Adipocyte (in vitro differentiated cells): ENCODE data around the gene TSC2.

Source experiments
- DNase-seq: peaks from one replicate; pipeline ENCODE4 v3.0.0-alpha.2; 2015; ENCODE audit warnings: low read depth
- H3K27me3 ChIP-seq: replicated peaks from 2 replicates; pipeline ENCODE4 v1.7.0; 2013; ENCODE audit warnings: mild to moderate bottlenecking, low read length, moderate library complexity; ENCODE audit not compliant: control insufficient read depth, insufficient read depth
- H3K36me3 ChIP-seq: 2 replicates; pipeline ENCODE4 v1.7.0; 2013; ENCODE audit warnings: low read length, mild to moderate bottlenecking, moderate library complexity; ENCODE audit not compliant: control insufficient read depth, insufficient read depth, severe bottlenecking
- H3K4me1 ChIP-seq: 2 replicates; pipeline ENCODE4 v1.7.0; 2013; ENCODE audit warnings: mild to moderate bottlenecking, low read length, moderate library complexity; ENCODE audit not compliant: control insufficient read depth, insufficient read depth
- H3K4me3 ChIP-seq: 2 replicates; pipeline ENCODE4 v1.7.0; 2013; ENCODE audit warnings: mild to moderate bottlenecking, low read length, moderate library complexity
- H3K9ac ChIP-seq: 2 replicates; pipeline ENCODE4 v1.7.0; 2013; ENCODE audit warnings: mild to moderate bottlenecking, low read length, moderate library complexity
- H3K9me3 ChIP-seq: 2 replicates; pipeline ENCODE4 v1.7.0; 2013; ENCODE audit warnings: mild to moderate bottlenecking, low read length, moderate library complexity; ENCODE audit not compliant: control insufficient read depth

TSC2 gene

DNA sequence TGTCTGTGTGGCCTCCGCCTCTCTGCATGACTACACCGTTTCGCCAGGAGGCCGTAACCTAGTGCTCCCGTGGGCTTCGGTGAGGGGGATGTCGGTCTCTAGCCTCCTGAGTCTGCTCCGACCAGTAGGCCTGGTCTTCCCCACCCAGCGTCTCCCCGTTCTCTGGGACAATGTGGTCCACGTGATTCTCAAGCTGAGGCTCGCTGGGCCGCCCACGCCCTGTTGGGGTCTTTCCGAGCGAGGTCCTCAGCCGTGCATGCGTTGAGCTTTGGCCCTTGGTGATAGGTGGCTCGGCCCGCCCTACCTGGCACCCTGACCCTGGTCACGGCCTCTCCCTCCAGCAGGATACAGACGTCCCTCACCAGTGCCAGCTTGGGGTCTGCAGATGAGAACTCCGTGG lies 30.9 kb downstream of the TSC2 start:
- Histone ChIP-seq H3K4me3 (no peak overlapping the region), H3K36me3 (peaks cover 54% of the 10 kb centered on the region)

DNA sequence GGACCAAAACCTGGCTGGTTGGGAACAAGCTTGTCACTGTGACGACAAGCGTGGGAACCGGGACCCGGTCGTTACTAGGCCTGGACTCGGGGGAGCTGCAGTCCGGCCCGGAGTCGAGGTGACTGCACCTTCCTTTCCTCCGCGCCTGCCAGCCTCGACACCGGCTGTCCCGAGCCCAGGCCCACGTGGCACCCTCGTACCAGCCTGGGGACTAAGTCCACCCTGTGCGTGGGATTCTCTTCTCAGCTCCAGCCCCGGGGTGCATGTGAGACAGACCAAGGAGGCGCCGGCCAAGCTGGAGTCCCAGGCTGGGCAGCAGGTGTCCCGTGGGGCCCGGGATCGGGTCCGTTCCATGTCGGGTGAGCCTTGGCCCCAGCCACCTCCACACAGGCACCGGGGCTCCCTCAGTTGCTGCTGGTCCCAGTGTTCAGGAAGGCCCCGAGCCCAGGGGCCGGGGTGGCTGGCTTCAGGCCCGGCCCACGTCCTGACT lies 31.6 kb downstream of the TSC2 start:
- DNase-seq, result no peak
- H3K4me3 ChIP-seq, result no peak overlapping the region
- peaks cover 47% of the 10 kb centered on the region for H3K36me3 ChIP-seq
- no peaks in the 10 kb centered on the region for H3K27me3 ChIP-seq
- H3K9me3 ChIP-seq, result no peaks in the 10 kb centered on the region
- no peak overlapping the region for H3K9ac ChIP-seq
- H3K4me1 ChIP-seq, result no peaks in the 10 kb centered on the region

More for the DNA sequence above, 30.9 kb downstream of the TSC2 start:
- Histone ChIP-seq H3K9me3 (no peaks in the 10 kb centered on the region), H3K9ac (no peak overlapping the region), H3K27me3 (no peaks in the 10 kb centered on the region), H3K4me1 (no peaks in the 10 kb centered on the region)
- DNase-seq, result no peak

- Histone ChIP-seq H3K4me1 (no peaks in the 10 kb centered on the region), H3K36me3 (peaks cover 44% of the 10 kb centered on the region), H3K9ac (no peak overlapping the region)
Observed at GRCh38 chr16:2079991-2080390, 32.2 kb downstream of the TSC2 start.

GRCh38 chr16:2081201-2082084 lies 33.7 kb downstream of the TSC2 start:
- Histone ChIP-seq H3K36me3 (peaks cover 39% of the 10 kb centered on the region), H3K27me3 (no peaks in the 10 kb centered on the region)
- no peak for DNase-seq

More at GRCh38 chr16:2079991-2080390, 32.2 kb downstream of the TSC2 start:
- Histone ChIP-seq H3K9me3 (no peaks in the 10 kb centered on the region), H3K27me3 (no peaks in the 10 kb centered on the region), H3K4me3 (no peak overlapping the region)
- no peak for DNase-seq

GRCh38 chr16:2082171-2082982 lies 34.6 kb downstream of the TSC2 start:
- Histone ChIP-seq H3K9me3 (no peaks in the 10 kb centered on the region), H3K9ac (no peak overlapping the region), H3K4me3 (no peak overlapping the region), H3K36me3 (peaks cover 36% of the 10 kb centered on the region), H3K27me3 (no peaks in the 10 kb centered on the region), H3K4me1 (no peaks in the 10 kb centered on the region)
- DNase-seq, result no peak

More at GRCh38 chr16:2081201-2082084, 33.7 kb downstream of the TSC2 start:
- H3K4me3 ChIP-seq, result no peak overlapping the region
- no peaks in the 10 kb centered on the region for H3K9me3 ChIP-seq
- no peaks in the 10 kb centered on the region for H3K4me1 ChIP-seq
- H3K9ac ChIP-seq, result no peak overlapping the region

GRCh38 chr16:2082983-2083364 lies 35.2 kb downstream of the TSC2 start:
- Histone ChIP-seq H3K9ac (no peak overlapping the region), H3K27me3 (no peaks in the 10 kb centered on the region), H3K9me3 (no peaks in the 10 kb centered on the region), H3K36me3 (peaks cover 35% of the 10 kb centered on the region), H3K4me1 (no peaks in the 10 kb centered on the region), H3K4me3 (no peak overlapping the region)
- DNase-seq, result no peak

- Histone ChIP-seq H3K4me1 (no peaks in the 10 kb centered on the region), H3K27me3 (no peaks in the 10 kb centered on the region), H3K9ac (no peak overlapping the region), H3K9me3 (no peaks in the 10 kb centered on the region), H3K36me3 (peaks cover 39% of the 10 kb centered on the region), H3K4me3 (no peak overlapping the region)
- DNase-seq, result no peak
Observed at GRCh38 chr16:2083409-2083808, 35.6 kb downstream of the TSC2 start.

- no peak overlapping the region for H3K4me3 ChIP-seq
- no peak for DNase-seq
- H3K27me3 ChIP-seq, result no peaks in the 10 kb centered on the region
- H3K4me1 ChIP-seq, result no peaks in the 10 kb centered on the region
- H3K9ac ChIP-seq, result no peak overlapping the region
- H3K36me3 ChIP-seq, result peaks cover 40% of the 10 kb centered on the region
- H3K9me3 ChIP-seq, result no peaks in the 10 kb centered on the region
Observed at GRCh38 chr16:2083876-2084780, 36.3 kb downstream of the TSC2 start.

DNA sequence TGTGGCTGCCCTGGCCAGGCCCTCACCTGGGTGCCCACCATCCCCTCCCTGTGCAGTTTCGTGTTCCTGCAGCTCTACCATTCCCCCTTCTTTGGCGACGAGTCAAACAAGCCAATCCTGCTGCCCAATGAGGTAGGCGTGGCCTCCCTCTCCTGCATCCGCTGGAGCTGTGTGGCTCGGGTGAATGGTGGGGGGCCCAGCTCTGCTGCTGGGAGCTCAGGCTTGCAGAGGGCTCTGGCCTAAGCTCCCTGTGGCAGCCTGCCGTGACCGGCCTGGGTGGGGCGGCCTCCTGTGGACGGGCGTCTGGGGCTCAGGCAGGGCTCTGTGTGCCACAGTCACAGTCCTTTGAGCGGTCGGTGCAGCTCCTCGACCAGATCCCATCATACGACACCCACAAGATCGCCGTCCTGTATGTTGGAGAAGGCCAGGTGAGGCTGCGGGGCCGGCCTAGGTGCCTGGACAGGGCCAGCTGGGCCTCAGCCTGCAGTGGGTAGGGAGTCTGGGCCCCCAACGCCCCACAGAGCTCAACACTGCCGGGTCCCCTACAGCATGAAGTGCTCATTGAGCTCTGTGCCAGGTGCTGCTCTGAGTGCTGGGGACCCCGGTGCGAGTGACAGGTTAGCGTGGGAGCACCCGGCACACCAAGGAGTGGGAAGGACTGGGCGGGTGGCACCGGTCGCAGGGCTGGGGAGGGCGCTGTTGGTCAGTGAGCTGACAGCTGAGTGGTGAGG lies 37.3 kb downstream of the TSC2 start:
- H3K27me3 ChIP-seq, result no peaks in the 10 kb centered on the region
- H3K9ac ChIP-seq, result no peak overlapping the region
- H3K4me1 ChIP-seq, result no peaks in the 10 kb centered on the region
- H3K9me3 ChIP-seq, result no peaks in the 10 kb centered on the region
- no peak for DNase-seq
- H3K4me3 ChIP-seq, result no peak overlapping the region
- H3K36me3 ChIP-seq, result peaks cover 44% of the 10 kb centered on the region

- Histone ChIP-seq H3K4me1 (no peaks in the 10 kb centered on the region), H3K4me3 (no peak overlapping the region), H3K9me3 (no peaks in the 10 kb centered on the region), H3K36me3 (peaks cover 50% of the 10 kb centered on the region), H3K27me3 (no peaks in the 10 kb centered on the region), H3K9ac (no peak overlapping the region)
- peak; percentile 22 for DNase-seq
Observed at GRCh38 chr16:2085669-2086068, 37.9 kb downstream of the TSC2 start.
